Gastroesophageal sphincter (tissue), 3 donors: ENCODE data around the gene TCEANC2.

Experiments
- POLR2AphosphoS5 ChIP-seq: sonication (generic); formaldehyde crosslinking; IDR thresholded peaks from one replicate; pipeline ENCODE4 v1.6.1; 2017; ENCODE audit warnings: antibody characterized with exemption
- TF ChIP-seq, protein P1 (sequence below), 4 experiments: fragments of 200-600 bp in 2 of 4; fragments of 450-650 bp in 2 of 4; sonication (generic) in 1 of 4; IDR thresholded peaks; one replicate each; pipeline ENCODE4 v1.5.1; 2017 to 2019; ENCODE audit warnings: antibody characterized with exemption in 4 of 4, mild to moderate bottlenecking in 2 of 4, moderate library complexity in 2 of 4

DNA sequence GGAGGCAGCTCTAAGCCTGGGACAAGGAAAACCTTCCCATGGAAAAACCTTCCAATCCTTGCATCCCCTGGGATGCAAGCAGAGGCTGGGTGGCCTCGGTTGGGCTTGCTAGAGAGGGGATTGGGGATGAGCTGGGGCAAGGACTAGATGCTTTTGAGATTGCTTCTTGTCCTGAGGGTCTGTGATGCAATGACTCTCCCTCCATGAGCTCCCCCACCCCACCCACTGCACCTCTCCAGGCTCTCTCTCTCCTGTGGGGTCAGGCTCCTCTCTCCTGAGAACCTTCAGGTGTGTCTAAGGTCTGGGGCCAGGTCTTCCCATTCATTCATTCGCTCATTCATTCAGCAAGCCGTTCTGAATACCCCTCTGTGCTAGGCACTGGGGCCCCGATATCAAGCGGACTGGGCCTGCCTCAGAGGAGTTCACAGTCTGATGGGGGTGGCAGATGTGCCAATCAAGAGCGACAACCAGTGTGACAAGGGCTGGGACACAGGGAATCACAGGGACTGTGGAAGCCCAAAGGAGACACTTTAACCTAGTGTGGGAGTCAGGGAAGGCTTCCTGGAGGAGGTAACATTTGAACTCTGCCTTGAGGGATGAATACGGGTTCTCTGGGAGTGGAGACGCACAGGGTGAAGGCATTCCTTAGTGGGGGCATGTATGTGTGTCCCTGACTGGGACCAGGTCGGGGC, 41.9 kb upstream of the TCEANC2 start:
- no peak for TF ChIP-seq POLR2AphosphoS5
- TF ChIP-seq, protein P1, sequence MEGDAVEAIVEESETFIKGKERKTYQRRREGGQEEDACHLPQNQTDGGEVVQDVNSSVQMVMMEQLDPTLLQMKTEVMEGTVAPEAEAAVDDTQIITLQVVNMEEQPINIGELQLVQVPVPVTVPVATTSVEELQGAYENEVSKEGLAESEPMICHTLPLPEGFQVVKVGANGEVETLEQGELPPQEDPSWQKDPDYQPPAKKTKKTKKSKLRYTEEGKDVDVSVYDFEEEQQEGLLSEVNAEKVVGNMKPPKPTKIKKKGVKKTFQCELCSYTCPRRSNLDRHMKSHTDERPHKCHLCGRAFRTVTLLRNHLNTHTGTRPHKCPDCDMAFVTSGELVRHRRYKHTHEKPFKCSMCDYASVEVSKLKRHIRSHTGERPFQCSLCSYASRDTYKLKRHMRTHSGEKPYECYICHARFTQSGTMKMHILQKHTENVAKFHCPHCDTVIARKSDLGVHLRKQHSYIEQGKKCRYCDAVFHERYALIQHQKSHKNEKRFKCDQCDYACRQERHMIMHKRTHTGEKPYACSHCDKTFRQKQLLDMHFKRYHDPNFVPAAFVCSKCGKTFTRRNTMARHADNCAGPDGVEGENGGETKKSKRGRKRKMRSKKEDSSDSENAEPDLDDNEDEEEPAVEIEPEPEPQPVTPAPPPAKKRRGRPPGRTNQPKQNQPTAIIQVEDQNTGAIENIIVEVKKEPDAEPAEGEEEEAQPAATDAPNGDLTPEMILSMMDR (IDR thresholded peaks at IDR 0.05) = no peak
